Neural progenitor cell (in vitro differentiated cells): Measurements from ENCODE around the gene MEGF10. TPM values are rescaled to one million over a fixed set of nuclear protein-coding genes. Genes with fewer than 3 reads are reported as not detected.

Experiments used
- DNase-seq: peaks from one replicate; pipeline ENCODE4 v3.0.0-alpha.2; 2016; ENCODE audit warnings: low spot score
- H2AFZ ChIP-seq: fragments of 200-600 bp; sonication (generic); replicated peaks from 2 replicates; pipeline ENCODE4 v1.6.1; 2016; ENCODE audit warnings: antibody characterized with exemption
- H3F3A ChIP-seq: fragments of 200-600 bp; sonication (generic); 2 replicates; pipeline ENCODE4 v1.6.1; 2016; ENCODE audit warnings: antibody characterized with exemption, low read depth
- H3K27ac ChIP-seq: fragments of 200-600 bp; sonication (generic); 2 replicates; pipeline ENCODE4 v1.5.1; 2016; ENCODE audit warnings: mild to moderate bottlenecking
- H3K27me3 ChIP-seq: fragments of 200-600 bp; sonication (generic); 2 replicates; pipeline ENCODE4 v1.6.1; 2016; ENCODE audit warnings: mild to moderate bottlenecking, moderate library complexity
- H3K36me3 ChIP-seq: fragments of 200-600 bp; sonication (generic); 2 replicates; pipeline ENCODE4 v1.5.1; 2016
- H3K4me1 ChIP-seq: fragments of 200-600 bp; sonication (generic); 2 replicates; pipeline ENCODE4 v1.6.1; 2016; ENCODE audit warnings: mixed run types
- H3K4me2 ChIP-seq: fragments of 200-600 bp; sonication (generic); 2 replicates; pipeline ENCODE4 v1.6.1; 2016
- H3K4me3 ChIP-seq: fragments of 200-600 bp; sonication (generic); 2 replicates; pipeline ENCODE4 v1.5.1; 2016
- H3K79me2 ChIP-seq: fragments of 200-600 bp; sonication (generic); 2 replicates; pipeline ENCODE4 v1.6.1; 2016; ENCODE audit warnings: low read depth
- H3K9ac ChIP-seq: fragments of 200-600 bp; sonication (generic); 2 replicates; pipeline ENCODE4 v1.6.1; 2016
- H3K9me3 ChIP-seq: fragments of 200-600 bp; sonication (generic); 2 replicates; pipeline ENCODE4 v1.5.1; 2016; ENCODE audit warnings: low read depth
- H4K20me1 ChIP-seq: fragments of 200-600 bp; sonication (generic); 2 replicates; pipeline ENCODE4 v1.6.1; 2016; ENCODE audit warnings: low read depth
- H3K27ac Mint-ChIP-seq: 3 replicates; pipeline ENCODE4 v1.8.0; 2021; ENCODE audit warnings: mixed read lengths
- H3K27me3 Mint-ChIP-seq: 2 replicates; pipeline ENCODE4 v1.8.0; 2022; ENCODE audit warnings: low read depth, mild to moderate bottlenecking, inconsistent platforms, moderate library complexity, mixed read lengths; ENCODE audit not compliant: insufficient read depth
- H3K36me3 Mint-ChIP-seq: 3 replicates; pipeline ENCODE4 v1.8.0; 2021; ENCODE audit warnings: mixed read lengths
- H3K4me1 Mint-ChIP-seq: 3 replicates; pipeline ENCODE4 v1.8.0; 2021; ENCODE audit warnings: mixed read lengths
- H3K4me3 Mint-ChIP-seq: 3 replicates; pipeline ENCODE4 v1.8.0; 2021; ENCODE audit warnings: mild to moderate bottlenecking, moderate library complexity, mixed read lengths
- H3K9me3 Mint-ChIP-seq: 3 replicates; pipeline ENCODE4 v1.8.0; 2020; ENCODE audit warnings: mixed read lengths
- EZH2 ChIP-seq: fragments of 200-600 bp; sonication (generic); IDR thresholded peaks from 2 replicates; pipeline ENCODE4 v1.6.1; 2017; ENCODE audit warnings: antibody characterized with exemption, mild to moderate bottlenecking, moderate library complexity
- EZH2phosphoT487 ChIP-seq: fragments of 200-600 bp; sonication (generic); IDR thresholded peaks from 2 replicates; pipeline ENCODE4 v1.6.1; 2017; ENCODE audit warnings: antibody characterized with exemption
- total RNA-seq: library from RNA; depleted of rRNA; stranded (reverse); fragments of >200 nt; gene quantifications from 2 replicates; pipeline ENCODE4 v1.2.3, GENCODE V29; 2015; ENCODE audit warnings: low replicate concordance
- TF ChIP-seq, protein P1 (sequence below): fragments of 200-600 bp; sonication (generic); IDR thresholded peaks from 2 replicates; pipeline ENCODE4 v1.5.1; 2017; ENCODE audit warnings: antibody characterized with exemption, mild to moderate bottlenecking

Gene MEGF10
- total RNA-seq, 1 donor from 2014 or later: 1.3 TPM

DNA sequence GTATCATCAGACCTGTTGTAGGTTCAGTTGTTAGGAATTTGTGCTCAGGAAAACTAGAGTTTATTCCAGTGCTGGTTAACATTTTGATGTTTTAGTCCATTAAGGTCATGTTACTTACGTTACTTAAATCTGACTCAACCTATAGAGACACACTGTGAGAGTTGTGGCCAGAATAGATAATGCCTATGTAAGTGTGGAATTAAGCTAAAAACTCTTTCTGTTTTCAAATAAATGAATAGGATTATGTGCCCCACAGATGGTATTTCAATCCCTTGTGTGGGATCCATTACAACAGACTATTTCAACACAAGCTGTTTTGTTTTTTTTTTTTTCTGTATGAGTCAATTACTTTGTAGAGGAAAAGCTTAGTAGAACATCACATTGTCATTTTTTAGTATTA lies 68.1 kb downstream of the MEGF10 start:
- Mint-ChIP-seq H3K27me3 (no peaks in the 10 kb centered on the region), H3K4me1 (peaks cover 39% of the 10 kb centered on the region)
- no peaks in the 10 kb centered on the region for H3K79me2 ChIP-seq

DNA sequence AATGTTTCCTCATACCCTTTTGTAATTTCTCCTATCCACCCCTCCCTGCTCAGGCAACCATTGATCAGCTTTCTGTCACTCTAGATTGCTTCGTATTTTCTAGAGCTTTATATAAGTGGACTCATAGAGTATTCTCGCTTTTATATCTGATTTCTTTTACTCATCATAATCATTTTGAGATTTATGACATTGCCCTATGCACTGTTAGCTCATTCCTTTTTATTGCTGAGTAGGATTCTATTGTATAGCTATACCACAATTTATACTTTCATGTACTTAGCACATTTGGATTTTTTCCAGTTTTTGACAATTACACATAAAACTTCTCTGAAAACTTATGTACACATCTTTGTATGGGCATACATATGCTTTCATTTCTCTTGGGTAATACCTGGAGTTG lies 68.9 kb downstream of the MEGF10 start:
- Histone ChIP-seq H3K4me1 (peaks cover 15% of the 10 kb centered on the region), H3F3A (no peaks in the 10 kb centered on the region), H3K9ac (no peak overlapping the region), H3K9me3 (no peaks in the 10 kb centered on the region), H3K4me2 (no peak overlapping the region), H3K79me2 (no peaks in the 10 kb centered on the region), H2AFZ (no peak overlapping the region), H3K27me3 (no peaks in the 10 kb centered on the region), H4K20me1 (no peaks in the 10 kb centered on the region), H3K4me3 (no peak overlapping the region), H3K27ac (no peak overlapping the region), H3K36me3 (no peaks in the 10 kb centered on the region)
- DNase-seq: no peak
- Mint-ChIP-seq H3K4me3 (no peak overlapping the region), H3K9me3 (peaks cover 6% of the 10 kb centered on the region), H3K27me3 (peaks cover 3% of the 10 kb centered on the region), H3K27ac (peak overlapping the region; percentile 27), H3K36me3 (peaks cover 5% of the 10 kb centered on the region), H3K4me1 (peaks cover 32% of the 10 kb centered on the region)
- TF ChIP-seq EZH2 (no peak), EZH2phosphoT487 (no peak)
- TF ChIP-seq, protein P1, sequence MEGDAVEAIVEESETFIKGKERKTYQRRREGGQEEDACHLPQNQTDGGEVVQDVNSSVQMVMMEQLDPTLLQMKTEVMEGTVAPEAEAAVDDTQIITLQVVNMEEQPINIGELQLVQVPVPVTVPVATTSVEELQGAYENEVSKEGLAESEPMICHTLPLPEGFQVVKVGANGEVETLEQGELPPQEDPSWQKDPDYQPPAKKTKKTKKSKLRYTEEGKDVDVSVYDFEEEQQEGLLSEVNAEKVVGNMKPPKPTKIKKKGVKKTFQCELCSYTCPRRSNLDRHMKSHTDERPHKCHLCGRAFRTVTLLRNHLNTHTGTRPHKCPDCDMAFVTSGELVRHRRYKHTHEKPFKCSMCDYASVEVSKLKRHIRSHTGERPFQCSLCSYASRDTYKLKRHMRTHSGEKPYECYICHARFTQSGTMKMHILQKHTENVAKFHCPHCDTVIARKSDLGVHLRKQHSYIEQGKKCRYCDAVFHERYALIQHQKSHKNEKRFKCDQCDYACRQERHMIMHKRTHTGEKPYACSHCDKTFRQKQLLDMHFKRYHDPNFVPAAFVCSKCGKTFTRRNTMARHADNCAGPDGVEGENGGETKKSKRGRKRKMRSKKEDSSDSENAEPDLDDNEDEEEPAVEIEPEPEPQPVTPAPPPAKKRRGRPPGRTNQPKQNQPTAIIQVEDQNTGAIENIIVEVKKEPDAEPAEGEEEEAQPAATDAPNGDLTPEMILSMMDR: no peak

More for the DNA sequence above, 68.1 kb downstream of the MEGF10 start:
- Histone ChIP-seq H3K4me3 (no peak overlapping the region), H3F3A (no peaks in the 10 kb centered on the region), H3K36me3 (no peaks in the 10 kb centered on the region), H3K4me2 (no peak overlapping the region), H3K4me1 (peaks cover 15% of the 10 kb centered on the region), H3K27ac (no peak overlapping the region), H4K20me1 (no peaks in the 10 kb centered on the region), H3K9ac (no peak overlapping the region), H3K27me3 (no peaks in the 10 kb centered on the region), H3K9me3 (no peaks in the 10 kb centered on the region), H2AFZ (no peak overlapping the region)
- DNase-seq: no peak
- no peak overlapping the region for H3K4me3 Mint-ChIP-seq
- TF ChIP-seq EZH2: no peak
- TF ChIP-seq, protein P1: no peak
- TF ChIP-seq EZH2phosphoT487: no peak
- H3K36me3 Mint-ChIP-seq: peaks cover 2% of the 10 kb centered on the region
- H3K27ac Mint-ChIP-seq: no peak overlapping the region
- peaks cover 3% of the 10 kb centered on the region for H3K9me3 Mint-ChIP-seq

DNA sequence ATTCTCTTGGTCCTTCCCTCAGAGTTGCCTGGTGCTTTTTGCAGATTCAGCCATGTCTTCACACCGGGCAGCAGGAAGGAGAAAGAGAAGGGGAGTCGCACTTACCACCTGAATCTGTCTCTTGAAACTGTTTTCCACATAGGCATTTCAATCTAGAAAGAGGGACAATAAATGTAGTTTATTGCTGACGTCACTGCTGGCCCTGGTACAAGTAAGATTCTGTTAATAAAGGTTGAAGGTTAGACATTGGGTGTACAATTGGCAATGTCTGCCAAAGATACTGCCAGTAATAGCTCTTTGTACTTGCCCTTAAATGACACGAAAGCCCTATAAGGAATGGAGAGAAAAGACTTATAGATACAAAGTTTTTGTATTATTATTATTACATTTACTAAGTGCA lies 72.8 kb downstream of the MEGF10 start:
- no peak overlapping the region for H3K27ac Mint-ChIP-seq
- TF ChIP-seq, protein P1: no peak
- no peak for TF ChIP-seq EZH2phosphoT487
- no peak for TF ChIP-seq EZH2
- H2AFZ ChIP-seq: no peak overlapping the region
- H3K9me3 ChIP-seq: no peaks in the 10 kb centered on the region
- H4K20me1 ChIP-seq: no peaks in the 10 kb centered on the region
- peaks cover 8% of the 10 kb centered on the region for H3K9me3 Mint-ChIP-seq
- no peak overlapping the region for H3K4me3 Mint-ChIP-seq
- H3K27me3 Mint-ChIP-seq: peaks cover 3% of the 10 kb centered on the region
- H3K9ac ChIP-seq: no peak overlapping the region
- H3K4me3 ChIP-seq: no peak overlapping the region
- no peak for DNase-seq
- no peaks in the 10 kb centered on the region for H3F3A ChIP-seq
- H3K4me1 ChIP-seq: no peaks in the 10 kb centered on the region
- no peaks in the 10 kb centered on the region for H3K27me3 ChIP-seq
- H3K4me1 Mint-ChIP-seq: peaks cover 4% of the 10 kb centered on the region
- peaks cover 9% of the 10 kb centered on the region for H3K36me3 Mint-ChIP-seq
- no peak overlapping the region for H3K4me2 ChIP-seq
- H3K36me3 ChIP-seq: no peaks in the 10 kb centered on the region
- H3K79me2 ChIP-seq: no peaks in the 10 kb centered on the region
- H3K27ac ChIP-seq: no peak overlapping the region
